Spleen (tissue), 7 donors: Measurements from ENCODE around the gene ALG14.

Experiments used
- CTCF ChIP-seq, 11 experiments: fragments of 200-600 bp in 7 of 11; fragments of 450-650 bp in 4 of 11; sonication (generic) in 4 of 11; IDR thresholded peaks in 8 of 11; conservative IDR thresholded peaks in 3 of 11; 1 replicate in 7 of 11; 2 replicates in 4 of 11; pipeline versions ENCODE4 v1.4.0 to v1.8.0; 2016 to 2021; ENCODE audit warnings: antibody characterized with exemption in 11 of 11, inconsistent platforms in 4 of 11, mild to moderate bottlenecking in 1 of 11
- POLR2AphosphoS5 ChIP-seq, 3 donors: sonication (generic); formaldehyde crosslinking; IDR thresholded peaks; one replicate each; pipeline ENCODE4 v1.5.1; 2017; ENCODE audit warnings: antibody characterized with exemption in 3 of 3
- donor health status: DM: no; HTN: no; CAD: no; lungs with moderate emphysema.
- donor health status: DM: no; HTN: no; CAD: no.
- donor health status: DM: no; HTN: no; CAD: no.

- TF ChIP-seq CTCF (IDR thresholded peaks at IDR 0.05 in 8 of 11, conservative IDR thresholded peaks at IDR 0.05 in 3 of 11) (no peak), POLR2AphosphoS5 (IDR thresholded peaks at IDR 0.05) (no peak)
Observed at GRCh38 chr1:95115708-95116137, 43.0 kb upstream of the ALG14 start.
